HL-60 (cell line): ENCODE data around the gene CCDC154.

ENCODE experiments used
- CTCF ChIP-seq: IDR thresholded peaks from one replicate; pipeline ENCODE4 v1.5.1; 2011; ENCODE audit warnings: low read length, control low read depth, inconsistent platforms; ENCODE audit not compliant: insufficient read depth
- POLR2AphosphoS5 ChIP-seq: IDR thresholded peaks from 2 replicates; pipeline ENCODE4 v1.6.1; 2012; ENCODE audit warnings: low read depth

GRCh38 chr16:1460602-1461138, 16.3 kb upstream of the CCDC154 start:
- TF ChIP-seq CTCF (no peak), POLR2AphosphoS5 (no peak)
